SK-N-SH (cell line): ENCODE measurements around the gene CTNNA3.
"Not testable (repeated sequence)": the region's sequence is repeated elsewhere in the genome, so short reads cannot be mapped to it uniquely, and the experiment has no call there.

ENCODE experiments used
- NFIC ChIP-seq: IDR thresholded peaks from 2 replicates; pipeline ENCODE4 v1.4.0; 2012; ENCODE audit warnings: borderline replicate concordance
- TCF12 ChIP-seq: IDR thresholded peaks from 2 replicates; pipeline ENCODE4 v1.4.0; 2012

DNA sequence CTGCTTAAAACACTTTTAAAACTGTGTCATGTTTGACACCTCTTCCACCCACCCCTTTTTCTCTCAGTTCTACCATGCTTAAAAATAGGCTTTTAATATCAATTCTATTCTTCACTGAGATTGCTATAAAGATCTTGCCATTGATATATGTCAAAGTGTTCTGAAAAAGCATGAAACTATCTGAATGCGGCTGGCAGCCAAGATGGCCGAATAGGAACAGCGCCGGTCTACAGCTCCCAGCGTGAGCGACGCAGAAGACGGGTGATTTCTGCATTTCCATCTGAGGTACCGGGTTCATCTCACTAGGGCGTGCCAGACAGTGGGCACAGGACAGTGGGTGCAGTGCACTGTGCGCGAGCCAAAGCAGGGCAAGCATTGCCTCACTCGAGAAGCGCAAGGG lies 137.7 kb downstream of the CTNNA3 start:
- not testable (repeated sequence) for TF ChIP-seq NFIC, TCF12
